Stimulated activated naive B cell treated with anti-CD40 and anti-IgM and Interleukin-4, amounts not matched to agents 10 μg/mL and 1 μg/mL and 100 μg/mL, for 72 hours (primary cell): ENCODE results near the gene PROM1.
A peak's percentile ranks its signal among the peaks of the same experiment; 100 is the strongest.

Source experiments
- ATAC-seq, 2 donors: fragments of 150-1000 bp; cut with Tn5 transposase; replicated peaks; 2 replicates each; pipeline ENCODE4 v1.10.0; 2021; ENCODE audit warnings: moderate library complexity in 1 of 2
- DNase-seq: peaks from one replicate; pipeline ENCODE4 v3.0.0; 2021
- H3K27ac Mint-ChIP-seq: one replicate; pipeline ENCODE4 v1.8.0; 2022; ENCODE audit warnings: mild to moderate bottlenecking, mixed read lengths
- H3K27me3 Mint-ChIP-seq, 2 donors: one replicate each; pipeline ENCODE4 v1.8.0; 2022; ENCODE audit warnings: mixed read lengths in 2 of 2
- H3K36me3 Mint-ChIP-seq, 2 donors: one replicate each; pipeline ENCODE4 v1.8.0; 2022; ENCODE audit warnings: mixed read lengths in 2 of 2, mild to moderate bottlenecking in 1 of 2
- H3K4me1 Mint-ChIP-seq, 2 donors: one replicate each; pipeline ENCODE4 v1.8.0; 2022; ENCODE audit warnings: mixed read lengths in 2 of 2, mild to moderate bottlenecking in 1 of 2
- H3K4me3 Mint-ChIP-seq, 2 donors: one replicate each; pipeline ENCODE4 v1.8.0; 2022; ENCODE audit warnings: mild to moderate bottlenecking in 2 of 2, mixed read lengths in 2 of 2, moderate library complexity in 1 of 2
- H3K9me3 Mint-ChIP-seq, 2 donors: one replicate each; pipeline ENCODE4 v1.8.0; 2022; ENCODE audit warnings: mixed read lengths in 2 of 2, mild to moderate bottlenecking in 1 of 2

Gene PROM1

DNA sequence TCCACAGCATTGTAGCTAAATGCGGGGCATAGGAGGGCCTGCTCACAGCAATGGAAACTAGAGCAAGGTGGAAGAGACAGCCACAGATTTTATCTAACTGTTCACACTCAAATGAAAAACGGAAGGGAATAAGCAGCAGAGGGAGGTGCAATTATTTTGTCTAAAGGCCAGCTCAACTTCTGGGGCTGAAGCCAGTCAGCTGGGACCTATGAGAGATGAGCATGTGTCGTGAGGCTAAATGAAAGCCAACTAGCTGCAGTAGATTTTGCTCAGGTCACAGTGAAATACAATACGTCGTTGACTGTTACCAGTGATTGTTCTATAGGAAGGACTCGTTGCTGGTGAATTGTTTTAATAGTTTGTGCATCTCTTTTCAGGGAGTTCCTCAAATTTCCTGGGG is 94.4 kb downstream of the PROM1 start:
- Mint-ChIP-seq H3K27ac (no peak overlapping the region), H3K27me3 (no peaks in the 10 kb centered on the region), H3K4me1 (peaks cover 0 to 2% of the 10 kb centered on the region in 2 donors), H3K4me3 (no peak overlapping the region), H3K36me3 (no peaks in the 10 kb centered on the region), H3K9me3 (no peaks in the 10 kb centered on the region)
- DNase-seq (no peak), ATAC-seq (no peak)

DNA sequence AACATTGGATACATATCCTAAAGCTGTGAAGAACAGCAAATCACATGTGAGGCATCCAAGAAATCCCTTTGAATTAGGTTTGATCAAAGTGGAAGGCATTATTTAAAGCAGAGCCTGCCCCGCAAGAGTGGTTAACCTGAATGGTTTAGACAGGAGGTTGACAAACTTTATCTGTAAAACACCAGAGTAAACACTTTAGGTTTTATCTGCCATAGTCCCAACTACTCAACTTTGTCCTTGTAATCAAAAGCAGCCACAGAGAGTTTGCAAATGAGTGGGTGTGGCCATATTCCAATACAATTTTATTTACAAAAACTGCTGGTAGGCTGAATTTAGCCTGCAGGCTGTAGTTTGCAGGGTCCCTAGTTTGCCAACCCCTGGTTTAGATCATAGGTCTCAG is 95.6 kb downstream of the PROM1 start:
- Mint-ChIP-seq H3K4me1 (peaks cover 0 to 2% of the 10 kb centered on the region in 2 donors), H3K36me3 (no peaks in the 10 kb centered on the region), H3K27ac (no peak overlapping the region), H3K27me3 (no peaks in the 10 kb centered on the region), H3K9me3 (no peaks in the 10 kb centered on the region), H3K4me3 (no peak overlapping the region)
- DNase-seq (no peak), ATAC-seq (no peak)

DNA sequence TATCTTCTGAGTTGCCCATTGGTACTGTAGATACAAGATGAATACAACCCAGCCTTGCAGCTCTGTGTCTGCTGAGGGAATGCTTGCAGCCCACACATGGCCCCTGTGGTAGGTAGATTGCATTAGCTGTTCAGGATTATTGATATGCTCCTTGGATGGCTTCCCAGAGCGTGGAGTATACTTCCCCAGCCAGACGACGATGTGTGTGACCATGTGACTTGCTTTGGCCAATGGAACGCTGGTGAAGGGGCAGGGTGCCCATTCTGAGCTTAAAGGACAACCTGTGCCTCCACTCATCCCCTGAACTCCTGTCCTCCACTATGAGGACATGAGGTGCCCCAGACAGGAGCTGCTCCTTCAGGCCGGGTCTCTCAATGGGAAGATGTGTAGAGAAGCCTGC is 96.9 kb downstream of the PROM1 start:
- ATAC-seq (no peak), DNase-seq (no peak)
- Mint-ChIP-seq H3K9me3 (no peaks in the 10 kb centered on the region), H3K27me3 (peaks cover 0 to 4% of the 10 kb centered on the region in 2 donors), H3K36me3 (no peaks in the 10 kb centered on the region), H3K4me1 (peaks cover 0 to 2% of the 10 kb centered on the region in 2 donors), H3K27ac (no peak overlapping the region), H3K4me3 (no peak overlapping the region)

DNA sequence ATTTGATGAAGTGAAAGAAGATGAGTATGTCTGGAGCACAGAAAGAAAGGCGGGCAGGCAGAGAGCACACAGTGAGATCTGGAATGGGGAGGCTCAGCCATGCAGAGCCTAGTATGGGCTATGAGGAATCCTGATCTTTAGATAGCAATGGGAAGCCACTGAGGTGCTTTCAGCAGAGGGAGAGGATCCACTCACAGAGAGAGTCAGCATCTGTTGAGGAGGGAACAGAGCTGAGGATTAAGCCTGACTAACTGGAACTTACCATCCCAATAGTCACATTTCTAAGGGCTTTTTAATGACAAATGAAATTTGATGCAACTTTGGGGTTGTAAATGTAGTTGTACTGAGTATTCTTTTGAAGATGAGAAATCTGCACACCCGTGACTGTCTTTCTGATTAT is 100.2 kb downstream of the PROM1 start:
- Mint-ChIP-seq H3K36me3 (no peaks in the 10 kb centered on the region), H3K9me3 (no peaks in the 10 kb centered on the region), H3K4me3 (no peak overlapping the region), H3K27me3 (peaks cover 0 to 5% of the 10 kb centered on the region in 2 donors), H3K27ac (no peak overlapping the region), H3K4me1 (no peaks in the 10 kb centered on the region)
- DNase-seq, result no peak
- no peak for ATAC-seq

DNA sequence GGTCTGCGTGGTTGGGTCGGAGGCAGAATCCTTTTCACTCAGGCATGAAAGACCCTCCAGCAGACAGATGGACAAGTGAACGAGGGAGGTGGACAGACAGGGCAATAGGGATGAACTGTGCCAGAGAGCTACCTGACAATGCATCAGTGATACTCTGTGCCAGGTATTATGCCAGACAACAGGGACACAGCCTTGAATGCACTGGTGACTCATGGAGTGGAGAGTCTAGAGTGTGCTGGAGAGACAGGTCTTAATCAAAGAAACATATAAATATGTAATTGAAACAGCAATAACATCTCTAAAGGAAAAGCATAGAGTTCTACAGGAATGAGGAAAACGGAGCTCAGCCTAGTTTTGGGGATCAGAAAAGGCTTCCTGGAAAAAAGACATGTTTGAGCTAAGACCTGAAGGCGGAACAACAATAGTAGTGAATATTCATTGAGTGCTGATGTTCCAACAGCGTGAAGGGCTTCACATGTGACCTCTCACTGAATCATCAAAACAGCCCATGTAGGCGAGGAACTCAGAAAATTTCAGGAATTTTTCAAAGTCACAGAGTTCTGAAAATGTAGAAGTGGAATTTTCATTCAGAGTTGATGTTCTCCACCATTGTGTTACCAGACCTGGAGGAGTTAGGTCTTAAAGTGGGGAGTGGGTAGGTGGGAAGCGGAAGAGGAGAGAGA is 100.8 kb downstream of the PROM1 start:
- DNase-seq (no peak), ATAC-seq (no peak)
- no peak overlapping the region for H3K4me3 Mint-ChIP-seq
- H3K9me3 Mint-ChIP-seq, result no peaks in the 10 kb centered on the region
- H3K27me3 Mint-ChIP-seq, result peaks cover 0 to 5% of the 10 kb centered on the region in 2 donors
- no peak overlapping the region for H3K27ac Mint-ChIP-seq
- no peaks in the 10 kb centered on the region for H3K36me3 Mint-ChIP-seq
- no peaks in the 10 kb centered on the region for H3K4me1 Mint-ChIP-seq

DNA sequence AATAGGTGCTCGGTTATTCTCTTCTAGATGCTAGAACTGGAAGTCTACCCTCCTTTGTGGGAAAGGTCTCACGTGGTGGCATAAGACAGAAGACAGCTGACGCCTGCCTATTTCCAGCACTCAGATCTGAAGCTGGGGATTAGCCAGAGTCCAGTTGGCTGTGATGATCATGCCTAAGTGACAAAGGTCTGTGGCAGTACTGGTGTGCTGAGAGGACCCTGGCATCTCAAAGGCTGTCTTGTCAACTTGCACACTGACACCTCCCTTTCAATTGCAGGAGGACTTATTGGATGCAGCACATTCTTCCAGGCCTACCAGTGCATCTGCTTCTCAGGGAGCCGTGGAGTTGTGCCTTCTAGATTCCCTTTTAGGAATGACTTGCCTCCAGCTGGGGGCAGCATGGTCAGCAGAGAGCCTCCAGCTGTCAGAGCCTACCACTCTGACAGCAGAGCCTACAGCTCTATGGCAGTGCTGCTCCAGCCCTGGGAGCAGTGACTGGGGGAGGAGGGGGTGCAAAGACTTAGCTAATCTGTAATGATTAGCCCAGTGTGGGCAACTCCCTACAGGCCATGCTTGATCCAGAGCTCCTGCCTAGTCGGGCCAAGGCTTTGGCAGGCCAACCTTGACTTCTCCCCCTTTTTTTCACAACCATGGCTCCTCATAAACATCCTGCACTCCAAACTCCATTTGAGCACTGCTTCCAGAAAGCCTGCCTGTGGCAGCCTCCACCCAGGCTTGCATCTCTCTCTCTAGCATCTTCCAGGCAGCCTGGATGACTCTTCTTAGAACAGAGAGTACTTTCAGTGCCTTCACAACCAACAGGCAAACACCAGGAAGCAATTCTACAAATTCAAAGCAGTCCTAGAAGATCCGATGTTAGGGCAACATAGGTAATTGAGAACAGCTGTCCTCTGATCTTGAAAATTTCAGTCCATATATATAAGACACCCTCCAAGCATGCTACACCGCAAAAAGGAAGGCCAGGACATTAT is 107.1 kb downstream of the PROM1 start:
- DNase-seq (no peak), ATAC-seq (peak in 1 of 2 donors; percentile 23)
- Mint-ChIP-seq H3K27me3 (peaks cover 0 to 4% of the 10 kb centered on the region in 2 donors), H3K27ac (no peak overlapping the region), H3K9me3 (no peaks in the 10 kb centered on the region), H3K36me3 (no peaks in the 10 kb centered on the region), H3K4me3 (no peak overlapping the region), H3K4me1 (no peaks in the 10 kb centered on the region)

DNA sequence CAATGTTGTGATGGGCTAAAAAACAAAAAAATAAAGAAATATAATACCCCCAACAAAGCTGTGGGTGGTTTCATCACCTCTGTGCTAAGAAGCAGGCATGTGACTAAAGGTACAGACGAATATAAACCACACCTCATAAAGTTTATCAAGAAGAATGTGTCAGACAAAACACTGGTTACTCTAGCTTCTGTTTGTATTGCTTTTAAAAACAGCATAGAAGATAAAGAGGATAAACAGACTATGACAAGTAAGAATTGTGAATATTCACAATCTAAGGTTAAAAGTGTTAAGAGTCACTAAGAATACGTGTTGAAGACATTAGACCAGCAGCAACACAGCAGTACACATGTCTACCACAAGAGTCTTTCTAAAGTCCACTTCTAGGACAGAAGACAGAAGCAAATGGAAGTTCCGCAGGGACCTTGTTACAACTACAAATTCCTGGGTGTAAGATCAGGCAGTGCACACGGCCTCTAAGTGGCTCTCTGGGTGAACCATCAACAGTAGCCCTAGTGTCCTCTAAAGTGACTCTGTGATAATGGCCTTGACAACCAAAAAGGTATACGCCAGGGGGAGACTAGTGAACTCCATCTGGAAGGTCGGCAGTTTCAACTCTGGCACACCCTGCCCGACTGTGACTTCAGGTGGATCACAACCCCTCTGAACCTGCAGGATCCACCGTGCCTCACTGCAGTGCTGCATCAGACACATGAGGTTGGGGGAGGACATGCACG is 112.6 kb downstream of the PROM1 start:
- no peak overlapping the region for H3K4me3 Mint-ChIP-seq
- DNase-seq (no peak), ATAC-seq (no peak)
- H3K36me3 Mint-ChIP-seq, result peaks cover 1 to 2% of the 10 kb centered on the region in 2 donors
- H3K4me1 Mint-ChIP-seq, result no peaks in the 10 kb centered on the region
- H3K9me3 Mint-ChIP-seq, result peaks cover 3 to 8% of the 10 kb centered on the region in 2 donors
- H3K27ac Mint-ChIP-seq, result no peak overlapping the region
- peaks cover 4 to 5% of the 10 kb centered on the region in 2 donors for H3K27me3 Mint-ChIP-seq

DNA sequence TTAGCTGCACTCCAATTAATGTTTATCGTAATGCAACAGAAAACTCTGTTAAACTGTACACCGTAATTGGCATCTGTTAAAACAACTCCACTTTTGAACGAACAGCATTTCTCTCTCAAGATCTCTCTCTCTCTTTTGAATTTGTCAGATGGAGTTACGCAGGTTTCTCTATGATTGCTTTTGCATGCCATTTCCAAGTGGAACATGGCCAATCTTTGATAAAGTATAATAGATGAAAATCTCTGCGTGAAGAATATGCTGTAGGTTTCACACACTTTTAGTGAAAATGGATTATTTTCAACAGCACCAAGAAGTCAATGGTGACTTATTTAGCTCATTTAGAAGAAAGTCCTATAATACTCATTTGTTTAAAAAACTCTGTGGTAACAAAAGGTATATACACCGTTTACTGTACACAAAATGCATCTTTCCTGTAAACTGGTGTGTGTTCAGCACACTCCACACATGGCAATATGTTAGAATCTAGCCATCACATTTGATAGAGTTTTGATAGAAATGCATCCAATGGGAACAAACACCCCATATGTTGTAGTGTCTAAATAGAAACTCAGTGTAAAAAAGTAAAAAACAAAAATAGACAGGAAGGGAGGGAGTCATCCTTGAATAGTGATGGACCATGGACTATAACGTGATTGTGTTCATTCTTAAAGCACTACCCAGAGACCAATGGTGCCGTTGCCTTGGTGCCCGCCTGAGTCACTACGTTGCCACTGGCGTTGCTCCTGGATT is 115.1 kb downstream of the PROM1 start:
- H3K4me3 Mint-ChIP-seq, result no peak overlapping the region
- DNase-seq, result no peak
- peaks cover 1 to 4% of the 10 kb centered on the region in 2 donors for H3K36me3 Mint-ChIP-seq
- peaks cover 4 to 9% of the 10 kb centered on the region in 2 donors for H3K9me3 Mint-ChIP-seq
- ATAC-seq, result no peak
- H3K4me1 Mint-ChIP-seq, result peaks cover 4 to 12% of the 10 kb centered on the region in 2 donors
- no peak overlapping the region for H3K27ac Mint-ChIP-seq
- H3K27me3 Mint-ChIP-seq, result peaks cover 4 to 6% of the 10 kb centered on the region in 2 donors

DNA sequence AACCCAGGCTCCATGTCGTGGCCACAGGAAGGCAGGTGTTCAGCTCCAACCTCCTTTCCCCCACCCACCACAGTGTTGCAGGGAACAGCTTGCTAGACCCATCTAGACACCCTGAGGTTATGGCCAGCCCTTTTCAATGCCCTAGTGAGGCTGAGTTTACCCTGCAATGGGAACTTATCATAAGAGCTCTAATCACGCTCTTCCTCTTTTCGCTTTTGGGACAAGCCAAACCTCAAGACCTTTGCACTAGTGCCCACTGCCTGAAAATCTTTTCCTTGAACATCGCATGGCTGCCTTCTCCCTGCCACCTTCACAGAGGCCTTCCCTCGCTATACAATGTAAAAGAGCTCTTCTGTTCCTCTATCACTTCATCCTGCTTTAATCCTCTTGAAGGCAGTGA is 118.5 kb downstream of the PROM1 start:
- Mint-ChIP-seq H3K36me3 (peaks cover 1 to 4% of the 10 kb centered on the region in 2 donors), H3K4me1 (peaks cover 19 to 28% of the 10 kb centered on the region in 2 donors), H3K27me3 (peaks cover 4 to 6% of the 10 kb centered on the region in 2 donors), H3K9me3 (peaks cover 4 to 9% of the 10 kb centered on the region in 2 donors), H3K27ac (peak overlapping the region; percentile 56), H3K4me3 (no peak overlapping the region)
- ATAC-seq, result no peak
- DNase-seq, result no peak

DNA sequence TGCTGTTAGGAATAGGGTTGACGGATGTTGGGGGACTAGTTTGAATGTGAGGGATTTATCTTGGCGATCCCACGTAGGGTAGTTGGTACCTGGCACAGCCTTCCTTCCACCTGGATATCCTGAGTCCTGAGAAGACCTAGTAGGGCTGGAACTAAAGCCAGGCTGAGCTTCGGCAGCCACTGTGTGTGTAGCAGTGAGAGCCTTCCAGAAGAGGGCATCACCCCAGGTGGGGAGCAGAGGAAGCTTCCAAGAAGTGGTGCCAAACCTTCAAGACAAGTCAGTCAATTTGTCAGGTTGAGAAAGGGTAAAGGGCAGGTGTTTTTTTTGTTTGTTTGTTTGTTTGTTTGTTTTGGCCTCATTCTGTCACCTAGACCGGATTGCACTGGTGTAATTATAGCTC is 119.7 kb downstream of the PROM1 start:
- no peak for ATAC-seq
- Mint-ChIP-seq H3K4me3 (no peak overlapping the region), H3K36me3 (peaks cover 3 to 4% of the 10 kb centered on the region in 2 donors), H3K9me3 (peaks cover 4 to 9% of the 10 kb centered on the region in 2 donors), H3K27ac (no peak overlapping the region), H3K4me1 (peaks cover 19 to 28% of the 10 kb centered on the region in 2 donors), H3K27me3 (peaks cover 4 to 6% of the 10 kb centered on the region in 2 donors)
- no peak for DNase-seq

DNA sequence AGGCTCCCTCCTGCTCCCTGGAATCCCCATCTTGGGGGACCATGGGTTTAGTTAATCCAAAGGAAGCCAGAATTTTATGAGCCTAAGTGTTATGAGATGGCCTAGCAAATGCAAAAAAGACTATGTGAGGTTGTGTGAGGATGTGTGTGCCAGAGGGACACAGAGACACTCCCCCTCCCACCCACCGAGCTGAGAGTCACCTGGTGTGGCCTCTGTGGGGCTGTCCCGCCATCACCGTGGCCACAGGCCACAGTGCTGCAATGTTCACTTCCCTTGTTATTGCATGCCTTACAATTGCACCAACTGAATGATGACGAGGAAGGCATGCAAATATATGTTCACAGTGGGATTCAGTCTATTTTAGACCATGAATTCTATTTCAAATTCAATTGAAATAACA is 120.2 kb downstream of the PROM1 start:
- peak; percentile 98 for ATAC-seq
- Mint-ChIP-seq H3K9me3 (peaks cover 4 to 9% of the 10 kb centered on the region in 2 donors), H3K27me3 (peaks cover 4 to 6% of the 10 kb centered on the region in 2 donors), H3K4me1 (peaks cover 19 to 28% of the 10 kb centered on the region in 2 donors), H3K4me3 (peak overlapping the region; percentile 62 to 74), H3K27ac (peak overlapping the region; percentile 84), H3K36me3 (peaks cover 3 to 4% of the 10 kb centered on the region in 2 donors)
- peak; percentile 80 for DNase-seq

DNA sequence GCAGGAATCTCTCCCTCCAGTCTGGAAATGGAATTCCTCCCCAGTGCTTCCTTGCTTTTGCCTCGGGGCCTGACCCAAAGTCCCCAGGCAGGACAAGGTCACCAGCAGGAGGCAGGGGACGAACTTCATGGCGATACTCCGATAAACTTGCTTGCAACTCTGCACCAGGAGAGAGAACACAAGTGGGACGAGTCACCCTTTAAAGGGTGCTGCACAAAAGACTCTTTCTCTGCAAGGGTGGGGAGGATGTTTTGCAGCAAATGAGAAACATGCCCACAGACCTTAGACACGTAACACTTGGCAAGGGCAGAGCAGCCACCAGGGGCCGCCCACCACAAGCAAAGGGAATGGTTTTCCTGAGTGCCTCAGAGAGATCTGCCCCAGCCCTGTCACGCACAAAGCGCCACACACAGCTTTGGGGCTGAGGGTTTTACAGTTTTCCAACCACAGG is 120.8 kb downstream of the PROM1 start, which contains the start of gene FGFBP2:
Gene FGFBP2, minus strand, starts transcription at position 175 of the 451 bp plus-strand sequence. Its CDS starts 46 bp downstream, at position 129.
- Mint-ChIP-seq H3K4me3 (peak within 1 kb of the TSS; percentile 62 to 74), H3K36me3 (peaks cover 3 to 4% of the 10 kb centered on the region in 2 donors), H3K27ac (peak within 1 kb of the TSS; percentile 84), H3K9me3 (peaks cover 4 to 9% of the 10 kb centered on the region in 2 donors), H3K4me1 (peaks cover 19 to 28% of the 10 kb centered on the region in 2 donors), H3K27me3 (peaks cover 4 to 6% of the 10 kb centered on the region in 2 donors)
- ATAC-seq, result peak; percentile 83 to 88
- peak; percentile 71 for DNase-seq

DNA sequence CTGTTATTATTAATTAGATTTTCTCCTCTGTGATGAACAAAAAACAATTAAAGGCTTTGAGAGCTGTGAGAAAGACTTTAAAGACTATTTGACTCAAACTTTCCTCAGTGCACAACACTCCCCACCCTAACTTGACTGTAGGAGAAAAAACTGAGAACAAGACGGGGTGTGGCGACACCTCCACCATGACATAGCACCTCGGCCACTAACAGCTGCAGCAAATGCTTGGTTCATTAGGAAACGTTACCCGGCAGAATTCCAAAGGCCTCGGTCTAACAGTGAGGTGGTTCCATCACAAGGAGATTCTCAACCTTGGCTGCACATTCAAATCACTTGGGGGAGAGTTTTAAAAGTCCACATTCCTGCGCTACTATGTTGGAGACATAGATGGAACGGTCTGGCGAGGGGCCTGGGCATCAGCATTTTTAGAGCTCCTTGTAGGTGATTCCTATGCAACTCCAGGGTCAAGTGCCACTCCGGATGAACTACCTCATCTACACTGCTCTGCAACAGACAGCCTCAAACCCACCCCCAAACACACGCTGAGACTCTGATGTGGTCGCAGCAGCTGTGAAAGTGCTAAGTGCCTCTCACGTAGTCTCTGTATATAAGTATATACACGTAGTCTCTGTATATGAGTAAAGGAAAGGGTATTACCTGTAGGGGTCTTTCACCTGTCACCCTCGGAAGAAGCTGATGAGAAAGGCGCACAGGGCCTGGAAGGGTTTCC is 121.9 kb downstream of the PROM1 start:
- Mint-ChIP-seq H3K4me1 (peaks cover 19 to 28% of the 10 kb centered on the region in 2 donors), H3K27me3 (peaks cover 3 to 6% of the 10 kb centered on the region in 2 donors), H3K27ac (peak overlapping the region; percentile 56), H3K36me3 (peaks cover 1 to 4% of the 10 kb centered on the region in 2 donors), H3K4me3 (peak overlapping the region; percentile 32 to 74), H3K9me3 (peaks cover 4 to 9% of the 10 kb centered on the region in 2 donors)
- DNase-seq, result no peak
- ATAC-seq, result no peak
